Activated CD4-positive, CD25-positive, alpha-beta regulatory T cell (primary cell): Measurements from ENCODE around the gene TEX48.

Experiments
- DNase-seq, 4 experiments: peaks; one replicate each; lab custom pipeline; 2025; lab: John Stamatoyannopoulos, UW

The TEX48 gene

GRCh38 chr9:114666851-114667250 lies 15.1 kb downstream of the TEX48 start:
- DNase-seq = no peak

GRCh38 chr9:114666401-114666800 lies 15.6 kb downstream of the TEX48 start:
- no peak for DNase-seq

GRCh38 chr9:114664181-114664580 lies 17.8 kb downstream of the TEX48 start:
- no peak for DNase-seq

GRCh38 chr9:114662081-114662989 lies 19.7 kb downstream of the TEX48 start:
- peak; percentile 4 to 51 (median 15) for DNase-seq

GRCh38 chr9:114657705-114658104 lies 24.3 kb downstream of the TEX48 start, which contains the start of gene TEX53:
Gene TEX53 (minus strand): TSS chr9:114657805. CDS start chr9:114657774, 31 bp downstream.
- DNase-seq = no peak

GRCh38 chr9:114656301-114656700 lies 25.7 kb downstream of the TEX48 start:
- no peak for DNase-seq

- DNase-seq = no peak
Measured at GRCh38 chr9:114655689-114656088, 26.3 kb downstream of the TEX48 start.

- DNase-seq = peak; percentile 58 to 74 (median 60)
Measured at GRCh38 chr9:114653556-114654159, 28.3 kb downstream of the TEX48 start.

- DNase-seq = no peak
Measured at GRCh38 chr9:114652776-114653555, 29.0 kb downstream of the TEX48 start.

GRCh38 chr9:114643896-114644295 lies 38.1 kb downstream of the TEX48 start:
- no peak for DNase-seq

GRCh38 chr9:114643001-114643400 lies 39.0 kb downstream of the TEX48 start:
- no peak for DNase-seq

GRCh38 chr9:114641967-114642366 lies 40.0 kb downstream of the TEX48 start:
- no peak for DNase-seq

- DNase-seq = no peak
Measured at GRCh38 chr9:114638404-114638803, 43.6 kb downstream of the TEX48 start.

- DNase-seq = no peak
Measured at GRCh38 chr9:114634387-114634786, 47.6 kb downstream of the TEX48 start.

- DNase-seq = no peak
Measured at GRCh38 chr9:114633438-114634089, 48.4 kb downstream of the TEX48 start.

GRCh38 chr9:114631166-114631565 lies 50.8 kb downstream of the TEX48 start:
- no peak for DNase-seq

GRCh38 chr9:114629563-114630090 lies 52.4 kb downstream of the TEX48 start:
- no peak for DNase-seq

GRCh38 chr9:114627553-114627952 lies 54.4 kb downstream of the TEX48 start:
- DNase-seq = no peak

- DNase-seq = no peak
Measured at GRCh38 chr9:114626415-114627020, 55.5 kb downstream of the TEX48 start.

GRCh38 chr9:114624677-114625076 lies 57.3 kb downstream of the TEX48 start:
- no peak for DNase-seq

GRCh38 chr9:114621975-114622609 lies 59.9 kb downstream of the TEX48 start:
- no peak for DNase-seq
